Activated CD4-positive, CD25-positive, alpha-beta regulatory T cell treated with anti-CD3 and anti-CD28 coated beads, Interleukin-2, amount 50 U/mL, for 72 hours (primary cell): ENCODE results near the gene ATP6V0D1.

Experiments
- DNase-seq: peaks from one replicate; pipeline ENCODE4 v3.0.0; 2021

The ATP6V0D1 gene

DNA sequence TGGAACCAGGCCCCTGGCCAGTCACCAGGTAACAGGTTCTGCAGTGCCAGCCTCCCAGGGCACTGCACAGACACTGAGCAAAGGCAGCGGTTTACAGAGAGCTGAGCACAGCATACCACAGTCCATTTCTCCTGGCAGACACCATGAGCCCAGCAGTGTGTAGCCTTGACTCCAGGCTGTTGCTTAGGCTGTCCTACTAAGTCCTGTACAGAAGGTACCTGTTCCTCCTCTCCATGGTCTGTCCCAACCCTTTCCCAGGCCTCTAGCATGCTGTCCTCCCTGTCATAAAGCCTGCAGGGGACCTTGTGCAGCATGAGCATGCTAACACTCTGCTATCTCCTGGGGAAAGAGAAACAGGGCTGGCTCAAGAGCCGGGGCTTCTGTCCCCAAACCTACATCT lies 20.0 kb downstream of the ATP6V0D1 start:
- no peak for DNase-seq

DNA sequence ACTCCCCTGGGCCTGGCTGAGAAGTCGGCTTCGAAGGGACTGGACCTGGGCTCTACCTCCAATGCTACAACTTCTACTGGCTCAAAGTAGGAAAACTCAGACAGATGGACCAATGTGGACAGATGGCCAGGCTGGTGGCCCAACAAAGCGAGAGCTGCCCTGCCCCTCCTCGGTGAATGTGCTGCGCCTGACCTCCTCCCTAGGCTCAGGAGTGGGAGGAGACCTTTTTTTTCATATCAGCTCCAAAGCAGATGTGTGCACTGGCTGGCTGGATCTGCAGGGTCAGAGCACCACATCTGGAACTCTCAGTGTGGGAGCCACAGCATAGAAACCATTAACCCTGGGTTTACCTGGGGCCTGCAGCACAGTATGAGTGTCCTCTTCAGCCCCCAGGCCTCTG lies 20.8 kb downstream of the ATP6V0D1 start:
- DNase-seq, result no peak

- DNase-seq, result no peak
Measured at GRCh38 chr16:67459861-67460150, 21.2 kb downstream of the ATP6V0D1 start.

- no peak for DNase-seq
Measured at GRCh38 chr16:67459066-67459860, 21.7 kb downstream of the ATP6V0D1 start.

GRCh38 chr16:67458121-67458641 lies 22.8 kb downstream of the ATP6V0D1 start:
- no peak for DNase-seq

- DNase-seq, result no peak
Measured at GRCh38 chr16:67457611-67458010, 23.3 kb downstream of the ATP6V0D1 start.

GRCh38 chr16:67456391-67457081 lies 24.4 kb downstream of the ATP6V0D1 start:
- no peak for DNase-seq

DNA sequence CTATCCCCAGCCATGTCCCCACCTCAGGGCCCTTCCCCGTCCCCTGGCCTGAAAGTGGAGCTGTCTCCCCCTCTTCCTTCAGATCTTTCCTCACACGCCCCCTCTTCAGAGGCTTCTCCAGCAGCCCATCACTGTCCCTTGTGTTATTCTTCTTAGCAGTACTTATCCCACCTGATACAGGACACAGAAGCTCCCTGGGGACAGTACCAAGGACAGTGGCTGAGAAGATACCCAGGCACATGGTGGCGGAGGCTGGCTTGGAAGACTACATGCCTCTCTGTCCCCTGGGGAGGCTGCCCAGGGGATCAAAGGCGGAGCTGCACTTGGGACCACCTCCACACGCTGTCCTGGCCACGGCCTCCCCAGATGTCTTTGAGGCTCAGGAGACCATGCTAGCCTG lies 26.1 kb downstream of the ATP6V0D1 start:
- DNase-seq, result no peak

GRCh38 chr16:67454104-67454503 lies 26.9 kb downstream of the ATP6V0D1 start:
- DNase-seq, result no peak

GRCh38 chr16:67451704-67452435 lies 29.1 kb downstream of the ATP6V0D1 start:
- DNase-seq, result no peak

- DNase-seq, result no peak
Measured at GRCh38 chr16:67451061-67451703, 29.8 kb downstream of the ATP6V0D1 start.

DNA sequence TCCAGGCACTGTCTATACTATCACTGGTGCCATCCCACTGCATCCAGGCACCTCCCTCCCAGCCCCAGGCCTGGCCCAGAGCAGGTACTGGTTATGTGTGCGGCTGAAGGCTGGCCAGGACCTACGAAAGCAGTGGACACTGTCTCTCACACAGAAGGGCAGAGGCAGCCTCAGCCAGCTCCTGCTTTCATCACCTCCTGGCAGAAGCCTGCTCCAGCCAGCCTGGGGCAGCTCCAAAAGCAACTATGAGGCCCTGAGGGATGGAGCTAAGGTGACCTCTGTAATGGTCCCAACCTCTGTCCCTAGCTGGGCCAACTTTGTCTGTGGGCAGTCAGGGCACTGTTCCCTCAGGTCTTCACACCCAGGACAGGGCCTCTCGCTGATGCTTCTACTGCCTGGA lies 31.2 kb downstream of the ATP6V0D1 start:
- DNase-seq, result no peak

- no peak for DNase-seq
Measured at GRCh38 chr16:67449336-67449735, 31.6 kb downstream of the ATP6V0D1 start.

GRCh38 chr16:67448580-67448979 lies 32.4 kb downstream of the ATP6V0D1 start:
- DNase-seq, result no peak

- peak; percentile 65 for DNase-seq
Measured at GRCh38 chr16:67447508-67448076, 33.4 kb downstream of the ATP6V0D1 start.

GRCh38 chr16:67446968-67447507 lies 33.9 kb downstream of the ATP6V0D1 start:
- no peak for DNase-seq

GRCh38 chr16:67445913-67446907 lies 34.7 kb downstream of the ATP6V0D1 start:
- no peak for DNase-seq

- no peak for DNase-seq
Measured at GRCh38 chr16:67445441-67445912, 35.5 kb downstream of the ATP6V0D1 start.

- no peak for DNase-seq
Measured at GRCh38 chr16:67445126-67445426, 35.9 kb downstream of the ATP6V0D1 start.

DNA sequence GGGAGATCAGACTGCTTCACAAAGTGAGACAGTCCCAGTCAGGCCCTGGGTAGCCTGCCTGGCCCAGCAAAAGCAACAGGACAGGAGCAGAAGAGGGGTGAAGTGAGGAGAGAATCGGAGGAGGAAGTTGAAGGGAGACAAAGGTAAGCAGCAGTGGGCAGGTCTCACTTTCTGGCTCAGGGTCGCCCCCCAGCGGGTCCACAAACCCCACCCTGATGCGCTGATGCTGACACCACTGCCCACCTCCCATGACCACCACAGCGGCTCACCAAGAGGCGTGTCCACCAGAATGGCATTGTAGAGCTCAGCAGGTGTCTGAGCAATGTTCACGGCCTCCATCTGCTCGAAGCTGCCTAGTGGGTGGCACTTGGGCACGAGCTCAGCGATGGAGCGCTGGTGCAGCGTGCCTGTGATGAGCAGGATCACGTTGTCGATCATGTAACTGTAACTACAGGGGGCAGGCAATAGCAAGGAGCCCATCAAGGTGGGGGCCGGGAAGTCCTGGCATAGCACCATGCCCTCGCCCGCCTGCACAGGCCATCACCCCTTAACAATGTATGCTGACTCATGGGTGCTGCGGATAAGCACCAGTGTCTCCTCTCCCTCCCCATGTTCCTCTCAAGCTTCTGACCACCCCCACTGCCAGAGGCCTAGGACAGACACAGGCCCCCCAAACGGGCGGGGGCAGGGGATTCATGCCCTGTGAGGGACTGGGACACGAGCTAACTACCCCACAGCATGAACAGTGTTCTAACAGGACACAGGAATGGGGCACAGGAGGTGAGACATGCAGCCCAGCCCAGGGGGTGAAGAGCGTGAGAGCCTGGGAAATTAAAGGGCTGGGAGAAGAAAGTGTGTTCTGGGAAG lies 36.5 kb downstream of the ATP6V0D1 start:
- no peak for DNase-seq
